ENCODE data around the gene MSI2.
"Not testable (repeated sequence)": the region's sequence is repeated elsewhere in the genome, so short reads cannot be mapped to it uniquely, and the experiment has no call there.

Gene MSI2

DNA sequence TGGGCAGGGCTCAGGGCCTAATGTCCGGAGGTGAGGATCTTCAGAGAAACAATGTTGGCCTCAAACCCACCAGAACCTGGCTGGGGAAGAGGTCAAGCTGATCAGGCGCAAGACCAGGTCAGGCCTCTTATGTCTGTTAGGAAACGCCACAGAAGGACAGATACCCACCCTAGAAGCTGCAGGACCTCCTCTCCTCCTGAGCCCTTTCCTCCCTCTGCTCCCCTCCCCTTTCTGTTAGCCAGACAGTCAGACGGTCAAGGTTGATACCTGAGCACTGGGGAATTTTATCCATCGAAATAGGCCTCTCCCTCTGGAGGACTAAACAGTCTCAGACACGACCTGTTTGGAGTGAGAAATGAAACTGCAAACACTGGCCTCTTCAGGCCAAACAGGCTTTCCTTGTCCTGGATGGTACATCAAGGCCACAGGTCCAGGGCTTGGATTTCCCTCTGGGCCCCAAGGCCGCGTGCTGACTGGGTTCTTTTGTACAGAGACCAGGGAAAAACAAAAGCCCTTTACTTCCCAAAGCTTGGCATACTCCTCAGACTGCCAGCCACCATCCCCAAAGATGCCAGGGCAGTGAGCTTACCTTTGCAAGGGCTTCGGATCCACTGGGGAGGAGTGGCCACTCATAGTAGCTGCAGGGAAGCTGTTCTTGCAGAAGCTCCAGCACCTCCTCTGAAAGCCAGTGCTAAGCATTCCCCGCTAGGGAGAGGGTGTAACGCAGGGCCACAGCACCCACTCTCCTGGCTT, 353.0 kb downstream of the MSI2 start:
- DNase-seq: peak; percentile 4

DNA sequence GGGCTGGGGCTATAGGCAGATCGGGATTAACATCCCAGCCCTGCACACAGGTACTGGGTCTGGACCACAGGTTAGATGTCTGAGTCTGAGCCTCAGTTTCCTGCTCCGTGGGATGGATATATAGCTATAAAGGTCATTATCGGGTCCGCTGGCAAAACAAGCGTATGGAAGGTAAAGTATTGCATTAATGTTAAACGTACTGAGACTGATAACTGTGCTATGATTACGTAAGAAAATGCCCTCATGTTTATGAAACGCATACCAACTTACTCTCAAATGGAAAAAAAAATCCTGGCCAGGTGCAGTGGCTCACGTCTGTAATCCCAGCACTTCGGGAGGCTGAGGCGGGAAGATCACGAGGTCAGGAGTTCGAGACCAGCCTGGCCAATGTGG, 353.6 kb downstream of the MSI2 start:
- no peak for DNase-seq

DNA sequence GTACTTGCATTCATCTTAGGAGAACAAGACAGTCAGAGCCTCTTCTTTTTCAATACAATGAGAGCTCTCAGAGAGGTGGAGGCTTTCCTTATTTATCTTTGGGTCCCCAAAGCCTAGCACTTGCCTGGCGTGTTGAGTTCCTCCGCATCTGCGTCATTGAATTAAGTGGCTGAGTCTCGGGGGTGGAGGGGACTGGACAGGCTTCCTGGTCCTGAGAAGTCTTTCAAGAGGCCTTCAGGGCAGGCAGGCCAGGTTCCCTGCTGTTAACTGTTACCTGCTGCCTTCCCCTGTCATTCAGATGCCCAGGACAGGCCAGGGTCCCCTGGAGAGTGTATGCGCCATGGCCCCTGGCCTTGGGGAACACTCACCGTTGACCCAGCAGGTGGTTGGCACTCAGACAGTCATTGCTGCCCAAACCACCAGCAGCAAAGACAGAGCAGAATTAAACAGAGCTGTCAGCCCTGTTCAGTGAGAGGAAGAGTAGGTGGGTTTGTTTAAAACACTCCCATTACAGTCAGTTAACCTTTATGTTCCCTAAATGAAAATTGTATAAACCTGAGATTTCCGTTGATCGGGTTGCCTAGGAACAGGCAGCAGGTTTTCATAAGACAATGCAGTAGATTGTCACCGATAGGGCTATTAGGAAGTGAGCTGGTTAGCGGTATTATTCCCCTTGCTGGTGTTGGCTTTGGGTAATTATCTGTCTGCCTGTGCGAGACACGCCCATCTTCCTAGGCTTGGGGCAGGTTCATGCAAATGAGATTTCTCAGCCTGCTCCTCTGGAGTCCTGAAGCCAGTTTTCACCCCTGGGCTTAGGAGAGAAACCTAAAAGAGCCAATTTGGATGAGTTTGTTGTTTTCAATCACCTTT, 356.1 kb downstream of the MSI2 start:
- peak; percentile 3 for DNase-seq

DNA sequence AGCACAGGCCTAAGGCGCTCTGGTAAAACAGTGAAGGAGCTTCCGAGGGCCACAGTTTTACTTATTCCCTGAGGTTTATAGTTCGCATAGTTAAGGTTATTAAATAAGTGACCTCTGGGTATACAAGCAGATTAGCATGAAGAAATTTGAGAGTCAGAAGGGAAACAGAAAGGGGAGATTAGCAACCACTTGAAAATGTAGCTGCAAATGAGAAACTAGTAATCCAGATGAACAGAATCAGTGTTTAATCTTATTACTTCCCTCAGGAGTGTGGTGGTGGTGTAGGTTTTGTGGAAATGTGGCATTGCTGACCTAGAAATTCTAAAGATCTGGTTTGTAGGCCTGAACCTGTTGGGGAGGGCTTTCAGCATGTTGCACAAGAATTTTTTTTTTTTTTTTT, 358.4 kb downstream of the MSI2 start:
- no peak for DNase-seq

DNA sequence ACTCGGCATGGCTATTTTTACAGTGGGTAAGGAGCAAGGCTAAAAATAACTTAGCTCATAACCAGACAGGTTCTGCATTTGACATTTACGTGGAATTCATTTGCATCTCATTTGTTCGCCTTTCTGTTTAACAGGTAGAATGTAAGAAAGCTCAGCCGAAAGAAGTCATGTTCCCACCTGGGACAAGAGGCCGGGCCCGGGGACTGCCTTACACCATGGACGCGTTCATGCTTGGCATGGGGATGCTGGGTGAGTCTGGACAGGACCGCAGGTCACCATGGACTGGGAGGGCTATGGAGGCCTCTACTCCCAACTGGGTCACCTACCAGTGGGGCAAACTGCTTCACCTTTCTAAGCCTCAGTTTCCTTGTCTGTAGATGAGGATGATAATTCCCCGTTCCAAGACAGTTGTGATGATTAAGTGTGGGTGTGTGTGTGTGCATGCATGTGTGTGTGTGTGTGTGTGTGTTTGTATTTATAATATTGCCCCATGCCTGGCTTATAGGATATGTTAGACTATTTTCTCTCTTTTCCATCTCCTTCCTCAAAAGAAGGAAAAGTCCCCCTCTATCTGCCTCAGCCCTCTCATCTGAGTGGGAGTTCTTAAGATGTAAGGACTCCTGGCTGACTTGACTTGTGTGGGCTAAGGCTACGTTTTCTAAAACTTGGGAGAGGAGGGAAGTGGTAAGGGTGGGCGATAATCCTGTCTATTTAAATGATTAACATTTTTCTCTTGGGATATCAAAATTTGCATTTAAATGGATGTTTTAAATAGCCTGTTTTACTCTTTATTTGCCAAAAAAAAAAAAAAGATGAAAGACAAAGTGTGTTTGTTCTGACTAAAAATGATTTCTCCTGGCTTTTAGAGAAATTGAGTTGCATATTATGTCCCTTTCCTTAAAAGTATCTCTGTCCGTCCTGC, 359.8 kb downstream of the MSI2 start:
- DNase-seq: no peak

DNA sequence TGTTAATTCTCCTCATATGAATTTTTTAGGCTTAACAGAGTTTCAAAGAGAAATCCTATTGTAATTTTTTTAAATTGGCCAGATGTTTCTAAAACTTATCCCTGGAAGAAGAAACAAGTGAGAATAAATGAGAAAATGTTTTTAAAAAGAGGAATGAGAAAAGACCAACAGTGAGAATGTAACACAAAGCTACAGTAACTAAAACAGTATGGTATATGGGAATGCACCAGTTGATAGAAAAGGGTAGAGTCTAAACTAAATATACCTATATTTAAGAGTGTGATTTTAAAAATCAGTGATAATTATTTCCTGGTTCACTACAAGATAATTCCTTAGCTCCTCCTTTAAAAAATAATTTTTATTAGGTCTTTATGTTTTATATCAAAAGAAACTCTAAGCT, 360.9 kb downstream of the MSI2 start:
- no peak for DNase-seq

DNA sequence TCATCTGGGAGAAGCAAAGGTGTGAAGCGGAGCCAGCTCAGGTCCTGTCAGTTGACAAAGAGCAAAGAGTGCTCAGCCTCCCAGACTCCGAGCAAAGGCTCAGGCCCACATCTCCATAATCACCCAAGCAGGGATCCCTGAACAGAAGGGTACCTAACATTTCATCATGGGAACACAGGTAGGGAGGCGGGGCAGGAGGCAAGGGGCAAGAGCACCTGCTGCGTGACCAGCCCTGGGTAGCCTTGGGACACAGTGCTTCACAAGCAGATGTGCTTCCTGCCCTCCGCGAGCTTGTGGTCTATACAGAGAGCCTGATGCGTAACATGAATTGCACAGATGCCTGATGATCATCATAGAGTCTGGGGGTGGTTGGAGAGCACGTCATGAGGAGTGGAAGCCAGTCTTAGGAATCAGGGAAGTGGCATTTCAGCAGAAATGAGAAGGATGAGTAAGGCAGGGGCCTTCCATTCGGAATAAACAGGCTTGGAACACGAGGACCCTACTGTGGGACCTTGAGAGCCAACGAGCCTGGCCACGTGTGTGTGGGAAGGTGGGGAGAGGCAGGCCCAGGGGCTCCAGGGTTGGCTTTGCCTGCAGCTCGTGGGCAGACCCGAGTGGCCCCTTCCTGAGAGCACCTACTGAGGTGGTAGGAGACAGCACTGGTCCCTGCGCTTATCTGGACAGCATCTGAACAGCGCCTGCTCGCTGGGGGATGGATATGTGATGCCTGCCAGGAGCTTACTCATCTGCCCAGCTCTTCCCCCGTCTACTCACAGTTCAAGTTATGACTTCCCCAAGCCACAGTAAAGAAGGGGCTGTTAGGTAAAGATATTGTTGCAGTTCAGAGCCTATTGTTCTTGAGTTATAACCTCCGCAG, 363.0 kb downstream of the MSI2 start:
- no peak for DNase-seq

DNA sequence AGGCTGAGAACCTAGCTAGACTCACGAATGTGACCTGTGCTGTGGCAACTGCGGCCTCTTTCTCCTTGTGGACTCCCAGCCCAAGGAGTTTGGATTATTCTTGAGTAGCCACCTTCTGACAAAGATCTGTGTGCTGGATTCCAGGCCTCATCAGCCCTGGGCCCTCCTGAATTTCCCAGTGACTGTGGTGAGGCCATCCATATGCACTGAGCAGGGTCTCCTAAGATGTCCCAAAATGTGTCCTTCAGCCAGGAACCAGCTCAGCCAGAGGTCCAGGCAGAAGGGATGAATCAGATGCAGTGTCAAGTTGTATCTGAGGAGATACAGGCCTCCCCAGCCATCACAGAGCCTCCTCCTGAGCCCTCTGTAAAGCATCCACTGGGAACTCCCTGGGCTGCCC, 364.3 kb downstream of the MSI2 start:
- no peak for DNase-seq

DNA sequence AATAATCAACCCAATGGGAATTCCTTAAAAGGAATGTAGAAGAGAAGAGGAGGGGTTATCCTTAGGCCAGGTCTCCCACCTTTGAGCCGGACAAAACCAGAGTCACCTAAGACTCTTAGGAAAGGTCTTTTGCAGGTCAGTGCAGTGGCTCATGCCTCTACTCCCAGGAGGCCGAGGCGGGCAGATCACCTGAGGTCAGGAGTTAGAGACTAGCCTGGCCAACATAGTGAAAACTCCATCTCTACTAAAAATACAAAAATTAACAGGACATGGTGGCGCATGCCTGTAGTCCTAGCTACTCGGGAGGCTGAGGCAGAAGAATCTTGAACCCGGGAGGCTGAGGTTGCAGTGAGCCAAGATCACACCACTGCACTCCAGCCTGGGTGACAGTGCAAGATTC, 365.5 kb downstream of the MSI2 start:
- not testable (repeated sequence) for DNase-seq

DNA sequence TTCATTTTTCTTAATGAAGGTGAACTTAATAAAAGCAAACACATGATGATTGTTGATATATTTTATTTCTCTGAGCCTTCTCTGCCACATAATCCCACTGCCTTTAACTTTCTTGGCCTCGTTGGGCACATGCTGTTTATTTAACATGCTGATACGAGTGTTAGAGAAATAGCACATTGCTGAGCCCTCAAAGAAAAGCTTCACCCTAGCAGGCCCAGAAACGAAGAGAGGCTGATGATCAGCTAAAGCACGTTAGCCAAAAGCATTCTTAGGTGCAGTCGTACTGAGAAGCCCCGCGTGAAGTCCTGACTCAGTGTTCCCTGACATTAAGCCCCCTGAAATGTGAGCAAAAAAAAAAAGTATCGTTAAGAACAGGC, 366.0 kb downstream of the MSI2 start:
- no peak for DNase-seq

DNA sequence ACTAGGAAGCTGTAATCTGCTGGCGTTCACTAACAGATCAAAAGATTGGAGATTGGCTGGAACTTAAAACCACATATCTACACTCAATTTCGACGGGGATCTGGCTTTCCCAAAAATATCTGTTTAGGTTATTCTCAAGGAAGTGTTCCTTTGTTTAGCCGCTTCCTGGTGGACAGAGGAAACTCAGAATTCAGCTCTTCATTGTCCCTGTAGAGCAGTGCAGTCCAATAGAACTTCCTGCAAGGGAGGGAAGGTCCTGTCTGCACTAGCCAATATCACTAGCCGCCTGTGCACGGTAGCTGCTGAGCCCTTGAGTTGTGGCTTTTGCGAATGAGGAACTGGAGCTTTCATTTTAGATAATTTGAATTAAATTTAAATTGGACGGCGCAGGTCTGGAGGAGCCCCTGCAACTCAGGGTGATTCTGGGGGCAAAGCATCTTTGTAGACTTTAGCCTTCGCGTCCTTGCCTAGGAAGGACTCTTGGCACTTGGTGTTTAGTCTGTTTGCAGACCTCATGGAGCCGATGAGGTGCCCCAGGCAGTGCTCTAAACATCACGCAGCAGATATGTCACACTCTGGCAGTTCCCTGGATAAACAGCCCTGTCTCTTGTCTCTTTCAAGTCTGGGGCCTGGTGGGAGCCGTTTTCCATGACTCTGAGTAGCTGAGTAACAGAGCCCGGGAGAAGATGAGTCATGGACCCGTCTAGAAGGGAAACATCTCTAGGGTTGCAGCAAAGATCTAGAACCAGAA, 366.5 kb downstream of the MSI2 start:
- no peak for DNase-seq

DNA sequence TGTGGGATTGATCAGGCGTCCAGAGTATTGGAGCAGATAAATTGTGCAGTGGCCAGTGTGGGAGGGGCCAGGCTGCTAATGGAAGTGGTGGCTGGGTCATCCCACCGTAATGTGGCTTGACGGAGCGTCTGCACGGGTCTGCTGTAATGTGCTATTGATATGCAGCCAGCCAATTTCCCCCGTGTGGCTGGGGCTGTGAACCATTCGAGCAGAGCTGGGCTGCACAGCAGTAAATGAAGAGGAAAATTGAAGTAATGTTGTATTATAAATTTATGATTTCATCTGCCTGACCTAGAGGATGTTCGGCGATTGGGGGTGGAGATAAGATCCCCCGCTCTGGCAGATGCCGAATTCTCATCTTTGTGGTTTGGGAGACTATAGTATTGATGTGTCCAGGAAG, 367.3 kb downstream of the MSI2 start:
- DNase-seq: no peak

DNA sequence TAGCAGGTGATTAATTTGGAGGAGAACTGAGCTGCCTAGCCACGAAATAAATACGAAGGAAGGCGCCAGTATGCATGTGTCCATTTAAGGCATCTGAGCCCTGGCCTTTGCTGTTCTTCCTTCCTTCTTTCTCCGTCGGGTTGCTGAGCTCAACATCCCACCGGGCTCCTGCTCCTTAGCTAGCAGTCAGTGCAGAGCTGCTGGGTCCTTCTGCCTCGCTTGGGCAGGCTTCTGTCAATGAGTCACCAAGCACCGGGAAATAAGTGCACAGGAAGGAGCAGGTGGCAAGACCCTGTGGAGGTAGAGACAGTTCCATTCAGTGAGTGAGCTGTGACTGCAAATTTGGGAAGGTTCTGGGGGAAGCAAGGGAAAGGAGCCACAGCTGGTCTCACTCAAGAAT, 368.1 kb downstream of the MSI2 start:
- DNase-seq: no peak

DNA sequence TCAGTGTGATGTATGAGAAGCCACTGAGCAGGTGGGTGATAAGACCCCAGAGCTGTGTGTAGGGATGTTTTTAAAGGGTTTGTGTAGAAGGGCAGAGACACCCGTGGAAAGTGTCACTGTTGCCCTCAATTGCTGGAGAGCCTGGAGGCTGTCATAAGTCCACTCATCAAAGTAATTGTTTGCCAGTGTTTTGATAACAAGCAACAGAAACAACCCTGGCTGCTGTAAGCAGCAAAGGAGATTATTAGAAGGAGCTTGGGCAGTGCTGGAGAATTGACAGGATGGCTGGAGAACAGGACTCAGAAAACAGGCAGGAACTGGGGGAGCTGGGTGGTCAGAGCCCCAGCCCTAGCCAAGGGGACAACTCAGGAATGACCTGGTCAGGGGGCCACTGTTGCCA, 369.2 kb downstream of the MSI2 start:
- no peak for DNase-seq

DNA sequence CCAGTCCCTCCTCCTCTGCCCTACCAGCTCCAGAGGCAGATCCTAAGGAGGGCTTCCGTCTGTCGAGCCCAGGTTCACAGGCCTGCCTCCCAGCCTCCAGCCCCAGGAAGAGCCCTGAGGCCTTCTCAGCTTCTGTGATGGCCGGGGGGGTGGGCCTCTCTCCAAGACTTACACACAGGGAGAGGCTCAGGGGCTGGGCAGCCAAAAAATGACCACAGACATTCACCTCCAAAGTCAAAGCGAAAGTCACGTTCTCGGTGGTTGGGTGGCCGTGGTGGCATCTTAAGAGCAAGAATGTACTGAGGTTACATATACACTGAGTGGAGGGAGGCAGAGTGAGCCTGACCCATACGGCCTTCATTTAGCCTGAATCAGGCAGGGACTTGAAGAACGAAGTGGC, 369.6 kb downstream of the MSI2 start:
- DNase-seq: no peak

DNA sequence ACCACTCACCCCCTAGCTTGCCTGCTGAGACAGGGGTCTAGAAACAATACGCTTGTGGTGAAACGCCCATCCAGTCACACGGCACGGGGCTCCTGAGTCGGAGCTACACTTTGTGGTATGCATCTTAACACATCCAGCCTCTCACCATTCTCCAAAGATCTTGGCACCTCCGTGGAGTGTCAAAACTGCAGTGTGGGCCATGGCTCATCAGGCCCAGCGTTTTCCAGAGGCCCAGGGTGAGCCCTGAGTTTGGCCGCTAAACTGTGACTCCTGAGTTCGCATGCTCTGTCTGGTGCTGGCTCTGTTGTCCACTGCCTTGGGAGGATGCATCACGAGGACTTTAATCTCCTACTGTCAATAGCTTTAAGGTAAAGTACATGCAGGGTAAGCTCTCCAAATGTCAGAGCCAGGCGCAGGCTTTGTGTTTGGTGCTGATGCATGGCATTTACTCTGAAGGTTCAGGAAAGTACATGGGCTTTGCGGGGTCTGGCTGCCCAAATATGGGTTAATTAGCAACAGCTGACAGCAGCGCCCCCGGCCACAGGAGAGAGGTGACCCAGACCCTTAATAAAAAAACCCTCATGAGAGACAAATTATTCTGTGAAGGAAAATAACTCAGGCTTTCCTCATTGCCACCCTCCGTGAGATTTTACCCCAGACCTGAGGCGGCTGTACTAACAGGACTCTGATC, 370.3 kb downstream of the MSI2 start:
- no peak for DNase-seq

DNA sequence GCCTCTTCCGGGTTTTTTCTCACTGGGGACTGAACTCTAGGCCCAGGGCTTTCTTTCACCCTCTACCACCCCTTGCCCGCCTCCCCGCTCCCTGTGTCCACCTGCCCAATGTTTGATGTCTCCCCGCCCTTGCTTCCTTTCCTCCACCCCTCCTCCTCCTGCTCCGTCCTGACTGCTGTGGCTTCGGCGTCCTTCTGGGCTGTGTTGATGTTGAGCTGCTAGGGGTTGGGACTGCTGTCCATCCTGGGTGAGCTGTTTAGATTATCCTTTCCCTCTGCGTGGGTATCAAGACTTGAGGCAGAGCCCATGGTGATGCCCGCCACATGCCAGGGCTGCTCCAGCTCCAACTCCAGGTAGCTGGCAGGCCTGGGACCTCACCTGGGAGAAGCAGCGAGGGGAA, 371.3 kb downstream of the MSI2 start:
- DNase-seq: no peak

DNA sequence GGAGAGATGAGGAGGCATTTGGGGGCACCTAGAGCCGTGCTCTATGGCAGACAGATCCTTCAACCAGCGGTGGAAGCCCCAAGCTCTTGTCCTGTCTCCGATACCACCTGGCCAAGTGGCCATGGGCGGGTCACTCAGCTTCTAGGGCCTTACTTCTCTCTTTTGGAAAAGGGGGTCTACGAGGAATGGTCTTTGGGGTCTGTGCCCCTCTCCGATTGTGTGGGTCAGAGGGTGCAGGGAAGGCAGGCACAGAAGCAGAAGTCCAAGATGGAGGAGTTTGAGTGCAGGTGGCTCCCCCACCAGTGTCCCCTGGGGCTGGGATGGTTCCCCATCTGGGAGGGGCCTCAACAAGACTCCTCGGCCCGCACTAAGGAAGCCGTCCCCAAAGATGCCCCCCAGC, 372.1 kb downstream of the MSI2 start:
- no peak for DNase-seq

DNA sequence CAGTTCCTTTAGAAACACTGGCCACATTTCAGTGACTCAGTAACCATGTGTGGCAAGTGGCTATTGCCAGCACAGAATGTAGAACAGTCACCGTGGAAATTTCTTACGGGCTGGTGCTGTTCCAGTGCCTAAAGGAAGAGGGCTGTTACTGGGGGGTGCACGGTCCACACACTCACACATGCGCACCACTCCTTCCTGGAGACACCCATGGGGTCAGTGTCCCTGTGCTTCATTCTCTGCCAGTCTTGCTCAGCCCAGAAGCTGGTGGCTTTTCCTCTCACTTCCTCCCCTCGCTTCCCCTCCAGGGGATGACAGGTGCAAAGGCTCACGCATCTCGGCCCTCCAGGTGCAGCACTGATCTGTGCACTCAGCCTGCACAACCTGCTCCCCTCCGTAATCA, 373.1 kb downstream of the MSI2 start:
- DNase-seq: no peak

DNA sequence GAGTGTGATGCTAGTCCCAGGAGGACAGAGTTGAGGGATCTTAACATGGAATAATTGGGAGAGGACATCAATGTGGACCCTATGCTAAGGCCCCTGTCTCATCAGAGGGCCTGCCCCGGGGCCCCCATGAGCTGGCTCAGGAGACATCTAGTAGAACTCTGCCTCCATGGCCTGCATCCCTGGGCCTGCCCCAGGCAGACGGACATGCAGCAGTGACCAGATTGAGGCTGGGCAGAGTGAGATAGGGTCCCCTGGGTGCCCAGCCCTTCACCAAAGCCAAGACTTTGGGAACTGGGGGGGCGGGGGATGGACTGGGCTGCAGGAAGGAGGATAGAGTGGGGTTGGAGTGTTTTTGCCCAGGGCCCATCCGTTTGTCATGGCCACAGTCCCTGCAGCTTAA, 373.6 kb downstream of the MSI2 start:
- no peak for DNase-seq

DNA sequence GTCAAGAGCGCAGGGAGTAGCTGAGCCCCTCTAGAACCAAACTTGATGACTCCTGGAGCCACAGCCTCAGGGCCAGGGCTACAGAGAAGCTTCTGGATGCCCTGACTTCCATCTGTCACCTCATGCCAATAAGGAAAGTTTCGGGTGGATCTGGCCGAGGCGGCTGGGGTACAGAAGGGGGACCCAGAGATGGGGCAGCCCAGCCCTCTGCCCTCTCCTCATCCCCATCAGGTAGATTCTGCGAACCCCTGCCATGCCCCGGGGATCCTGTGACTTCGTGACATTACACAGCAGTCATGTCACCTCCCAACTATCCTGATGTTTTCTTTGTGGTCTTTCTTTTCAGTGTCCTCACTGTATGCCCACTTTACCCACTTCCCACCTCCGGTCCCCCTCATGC, 374.4 kb downstream of the MSI2 start:
- DNase-seq: no peak

Measured in DMS53 (cell line).